Activated naive CD8-positive, alpha-beta T cell treated with anti-CD3 and anti-CD28 coated beads for 36 hours (primary cell): ENCODE measurements around the gene APOL1. TPM values are rescaled to one million over a fixed set of nuclear protein-coding genes. Genes with fewer than 3 reads are reported as not detected.

Experiments used
- DNase-seq: peaks from one replicate; pipeline ENCODE4 v3.0.0; 2021
- H3K27ac Mint-ChIP-seq: one replicate; pipeline ENCODE4 v1.8.0; 2022; ENCODE audit warnings: mild to moderate bottlenecking, moderate library complexity, mixed read lengths
- H3K27me3 Mint-ChIP-seq: one replicate; pipeline ENCODE4 v1.8.0; 2022; ENCODE audit warnings: mild to moderate bottlenecking, mixed read lengths
- H3K36me3 Mint-ChIP-seq: one replicate; pipeline ENCODE4 v1.8.0; 2021; ENCODE audit warnings: mild to moderate bottlenecking, mixed read lengths
- H3K4me1 Mint-ChIP-seq: one replicate; pipeline ENCODE4 v1.8.0; 2021; ENCODE audit warnings: mixed read lengths
- H3K4me3 Mint-ChIP-seq: one replicate; pipeline ENCODE4 v1.8.0; 2022; ENCODE audit warnings: mild to moderate bottlenecking, moderate library complexity, mixed read lengths
- H3K9me3 Mint-ChIP-seq: one replicate; pipeline ENCODE4 v1.8.0; 2022; ENCODE audit warnings: mixed read lengths
- total RNA-seq, 2 experiments: library from RNA; stranded (reverse); gene quantifications; one replicate each; pipeline ENCODE4 v1.2.3, GENCODE V29; 2021

Gene APOL1
- total RNA-seq, 2 experiments from 2014 or later: 17.6 to 19.3 TPM

- no peaks in the 10 kb centered on the region for H3K27me3 Mint-ChIP-seq
- H3K4me1 Mint-ChIP-seq: peaks cover 2% of the 10 kb centered on the region
- H3K9me3 Mint-ChIP-seq: no peaks in the 10 kb centered on the region
- H3K27ac Mint-ChIP-seq: peak overlapping the region; percentile 62
- peaks cover 20% of the 10 kb centered on the region for H3K36me3 Mint-ChIP-seq
- DNase-seq: no peak
- no peak overlapping the region for H3K4me3 Mint-ChIP-seq
Measured at GRCh38 chr22:36308880-36309279, 55.9 kb downstream of the APOL1 start.

- Mint-ChIP-seq H3K27me3 (no peaks in the 10 kb centered on the region), H3K9me3 (no peaks in the 10 kb centered on the region), H3K36me3 (peaks cover 28% of the 10 kb centered on the region), H3K27ac (peak overlapping the region; percentile 48), H3K4me3 (peak overlapping the region; percentile 18), H3K4me1 (peaks cover 4% of the 10 kb centered on the region)
- DNase-seq: no peak
Measured at GRCh38 chr22:36311386-36312085, 58.6 kb downstream of the APOL1 start.

- Mint-ChIP-seq H3K9me3 (no peaks in the 10 kb centered on the region), H3K4me3 (no peak overlapping the region), H3K4me1 (peaks cover 9% of the 10 kb centered on the region), H3K27me3 (no peaks in the 10 kb centered on the region), H3K36me3 (peaks cover 33% of the 10 kb centered on the region), H3K27ac (peak overlapping the region; percentile 67)
- DNase-seq: no peak
Measured at GRCh38 chr22:36315325-36315724, 62.4 kb downstream of the APOL1 start.

GRCh38 chr22:36316419-36316818 lies 63.5 kb downstream of the APOL1 start:
- DNase-seq: no peak
- Mint-ChIP-seq H3K4me1 (peaks cover 9% of the 10 kb centered on the region), H3K27ac (peak overlapping the region; percentile 72), H3K27me3 (no peaks in the 10 kb centered on the region), H3K4me3 (no peak overlapping the region), H3K36me3 (peaks cover 39% of the 10 kb centered on the region), H3K9me3 (no peaks in the 10 kb centered on the region)

Other genes starting within 250 kb of the APOL1 start
- 1 to 10 TPM; 3.7 to 4.7 TPM for gene RBFOX2, start 224.3 kb upstream of the APOL1 start, total RNA-seq
- 10 to 100 TPM; 55.0 to 56.3 TPM for gene APOL3, start 92.4 kb upstream of the APOL1 start, total RNA-seq
- under 1 TPM; 0.70 to 0.95 TPM for gene APOL4, start 51.3 kb upstream of the APOL1 start, total RNA-seq
- gene APOL2, start 13.6 kb upstream of the APOL1 start, total RNA-seq: 10 to 100 TPM; 54.3 to 57.0 TPM
- 100 to 1,000 TPM; 551 to 554 TPM for gene MYH9, start 134.8 kb downstream of the APOL1 start, total RNA-seq
- 100 to 1,000 TPM; 112 to 113 TPM for gene TXN2, start 228.5 kb downstream of the APOL1 start, total RNA-seq